ENCODE results near the gene ATXN1. TPM values are rescaled to one million over a fixed set of nuclear protein-coding genes. Genes with fewer than 3 reads are reported as not detected.

The ATXN1 gene
- total and polyA plus RNA-seq, 2 of the 13 experiments (the other 11 are each of a cell fraction or from before 2014, with no cell fraction given), result 20.7 to 39.5 TPM

DNA sequence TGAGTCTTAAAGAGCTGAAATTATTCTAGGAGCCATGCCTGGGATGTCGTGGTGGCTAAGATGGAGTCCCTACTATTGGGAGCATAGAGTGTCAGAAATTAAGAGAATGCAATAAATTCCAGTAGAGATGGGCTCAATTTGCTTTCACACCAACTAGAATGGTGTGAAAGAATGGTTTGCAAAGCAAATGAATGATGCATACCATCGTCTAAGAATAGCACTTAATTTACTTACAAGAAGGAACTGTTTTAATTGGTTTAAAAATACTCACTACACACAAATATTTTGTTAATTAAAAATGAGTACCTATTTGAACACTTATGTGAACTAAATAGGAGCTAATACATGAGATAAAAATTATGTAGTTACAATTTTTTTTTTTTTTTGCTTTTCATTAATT, 390.3 kb downstream of the ATXN1 start:
- in situ Hi-C loops (cut with HindIII; ENCODE audit: extremely low pct_ligation_motif_present, low pct_unique_long_range_greater_than_20kb), result no loop called here
- H2AFZ ChIP-seq (ENCODE audit: low read length), result no peak overlapping the region
- no TSS peak for BruUV-seq (replicated peaks)
- no peaks in the 10 kb centered on the region for H4K20me1 ChIP-seq (ENCODE audit: insufficient read depth, low read length)
- no peaks in the 10 kb centered on the region for H3K79me2 ChIP-seq (ENCODE audit: insufficient read depth, low read length)
- DNase-seq (ENCODE audit: low spot score), result no peak
- CTCF ChIA-PET (ENCODE audit: low intra/inter-chr PET ratio, low total read pairs), result no interaction called here
- no peak overlapping the region for H3K27ac ChIP-seq (ENCODE audit: extremely low read length, insufficient read depth, low read length)
- ATAC-seq, result no peak
- H3K4me2 ChIP-seq (ENCODE audit: low read depth, low read length), result no peak overlapping the region
- H3K9ac ChIP-seq (ENCODE audit: insufficient read depth, low read depth, low read length), result no peak overlapping the region
- POLR2A ChIA-PET, result no interaction called here
- no peak for FAIRE-seq
- H3K36me3 ChIP-seq (replicated peaks in 1 of 2; ENCODE audit: control insufficient read depth in 1 of 2, insufficient read depth in 2 of 2, low read length in 2 of 2), result no peaks in the 10 kb centered on the region; a peak in 2 of 5 replicates
- H3K4me3 ChIP-seq (replicated peaks in 1 of 3; ENCODE audit: insufficient read depth in 1 of 3, low read depth in 2 of 3, low read length in 3 of 3), result no peak overlapping the region
- H3K27me3 ChIP-seq (ENCODE audit: control insufficient read depth in 1 of 2, insufficient read depth in 2 of 2, low read length in 2 of 2), result no peaks in the 10 kb centered on the region
- H3K4me1 ChIP-seq (ENCODE audit: insufficient read depth, low read length), result no peaks in the 10 kb centered on the region
- WGBS (ENCODE audit: low lambda C conversion rate), result 98% methylated on average over 2 of the region's 2 CpGs
- H3K9me3 ChIP-seq (ENCODE audit: low read length), result no peaks in the 10 kb centered on the region
- intact Hi-C loops (cut with micrococcal nuclease; ENCODE audit: unreplicated experiment), result no loop called here
- TF ChIP-seq AHR (CRISPR knock-in tag; IDR thresholded peaks at IDR 0.05), result no peak
- TF ChIP-seq ETV6 (CRISPR knock-in tag; conservative IDR thresholded peaks at IDR 0.05), result no peak
- TF ChIP-seq, protein P1, sequence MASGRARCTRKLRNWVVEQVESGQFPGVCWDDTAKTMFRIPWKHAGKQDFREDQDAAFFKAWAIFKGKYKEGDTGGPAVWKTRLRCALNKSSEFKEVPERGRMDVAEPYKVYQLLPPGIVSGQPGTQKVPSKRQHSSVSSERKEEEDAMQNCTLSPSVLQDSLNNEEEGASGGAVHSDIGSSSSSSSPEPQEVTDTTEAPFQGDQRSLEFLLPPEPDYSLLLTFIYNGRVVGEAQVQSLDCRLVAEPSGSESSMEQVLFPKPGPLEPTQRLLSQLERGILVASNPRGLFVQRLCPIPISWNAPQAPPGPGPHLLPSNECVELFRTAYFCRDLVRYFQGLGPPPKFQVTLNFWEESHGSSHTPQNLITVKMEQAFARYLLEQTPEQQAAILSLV (CRISPR knock-in tag; IDR thresholded peaks at IDR 0.05; ENCODE audit: borderline replicate concordance), result no peak
- no peak for TF ChIP-seq TCF12 (IDR thresholded peaks at IDR 0.05)
- no peak for TF ChIP-seq TCF12 (CRISPR knock-in tag; IDR thresholded peaks at IDR 0.05)
- TF ChIP-seq GABPA (IDR thresholded peaks at IDR 0.05; ENCODE audit: low read depth, low read length), result no peak
- no peak for TF ChIP-seq GABPA (CRISPR knock-in tag; IDR thresholded peaks at IDR 0.05; ENCODE audit: low read depth)
- TF ChIP-seq FIP1L1 (IDR thresholded peaks at IDR 0.05; ENCODE audit: borderline replicate concordance, insufficient read depth, low read depth, low read length), result no peak
- no peak for TF ChIP-seq ARNT (IDR thresholded peaks at IDR 0.05)
- TF ChIP-seq, protein P2, sequence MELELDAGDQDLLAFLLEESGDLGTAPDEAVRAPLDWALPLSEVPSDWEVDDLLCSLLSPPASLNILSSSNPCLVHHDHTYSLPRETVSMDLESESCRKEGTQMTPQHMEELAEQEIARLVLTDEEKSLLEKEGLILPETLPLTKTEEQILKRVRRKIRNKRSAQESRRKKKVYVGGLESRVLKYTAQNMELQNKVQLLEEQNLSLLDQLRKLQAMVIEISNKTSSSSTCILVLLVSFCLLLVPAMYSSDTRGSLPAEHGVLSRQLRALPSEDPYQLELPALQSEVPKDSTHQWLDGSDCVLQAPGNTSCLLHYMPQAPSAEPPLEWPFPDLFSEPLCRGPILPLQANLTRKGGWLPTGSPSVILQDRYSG (CRISPR knock-in tag; IDR thresholded peaks at IDR 0.05), result no peak
- no peak for TF ChIP-seq KDM3A (CRISPR knock-in tag; IDR thresholded peaks at IDR 0.05; ENCODE audit: low read depth)
- no peak for TF ChIP-seq ZNF557 (CRISPR knock-in tag; IDR thresholded peaks at IDR 0.05)
- TF ChIP-seq, protein P3, sequence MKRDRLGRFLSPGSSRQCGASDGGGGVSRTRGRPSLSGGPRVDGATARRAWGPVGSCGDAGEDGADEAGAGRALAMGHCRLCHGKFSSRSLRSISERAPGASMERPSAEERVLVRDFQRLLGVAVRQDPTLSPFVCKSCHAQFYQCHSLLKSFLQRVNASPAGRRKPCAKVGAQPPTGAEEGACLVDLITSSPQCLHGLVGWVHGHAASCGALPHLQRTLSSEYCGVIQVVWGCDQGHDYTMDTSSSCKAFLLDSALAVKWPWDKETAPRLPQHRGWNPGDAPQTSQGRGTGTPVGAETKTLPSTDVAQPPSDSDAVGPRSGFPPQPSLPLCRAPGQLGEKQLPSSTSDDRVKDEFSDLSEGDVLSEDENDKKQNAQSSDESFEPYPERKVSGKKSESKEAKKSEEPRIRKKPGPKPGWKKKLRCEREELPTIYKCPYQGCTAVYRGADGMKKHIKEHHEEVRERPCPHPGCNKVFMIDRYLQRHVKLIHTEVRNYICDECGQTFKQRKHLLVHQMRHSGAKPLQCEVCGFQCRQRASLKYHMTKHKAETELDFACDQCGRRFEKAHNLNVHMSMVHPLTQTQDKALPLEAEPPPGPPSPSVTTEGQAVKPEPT (CRISPR knock-in tag; IDR thresholded peaks at IDR 0.05; ENCODE audit: low read depth), result no peak
- TF ChIP-seq, protein P4, sequence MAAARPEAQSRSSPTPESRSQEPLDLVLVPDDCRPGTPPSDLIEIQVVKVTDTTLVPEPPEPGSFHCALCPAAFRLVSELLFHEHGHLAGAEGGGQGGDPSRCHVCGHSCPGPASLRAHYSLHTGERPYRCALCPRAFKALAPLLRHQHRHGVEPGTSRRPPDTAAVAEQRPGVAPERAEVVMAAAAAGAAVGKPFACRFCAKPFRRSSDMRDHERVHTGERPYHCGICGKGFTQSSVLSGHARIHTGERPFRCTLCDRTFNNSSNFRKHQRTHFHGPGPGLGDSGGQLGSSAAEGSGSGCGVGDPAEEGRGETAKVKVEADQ (CRISPR knock-in tag; IDR thresholded peaks at IDR 0.05; ENCODE audit: borderline replicate concordance), result no peak
